Aorta (tissue), 5 donors: ENCODE results near the gene FBXL16. TPM values are rescaled to one million over a fixed set of nuclear protein-coding genes. Genes with fewer than 3 reads are reported as not detected.
"Not testable (repeated sequence)": the region's sequence is repeated elsewhere in the genome, so short reads cannot be mapped to it uniquely, and the experiment has no call there.

ENCODE experiments used
- ATAC-seq: fragments of 200-7000 bp; cut with Tn5 transposase; one replicate; pipeline ENCODE4 v1.9.1; 2022; ENCODE audit warnings: moderate library complexity; ENCODE audit not compliant: low FRiP score
- DNase-seq, 2 donors: peaks; one replicate each; pipeline ENCODE4 v3.0.0-alpha.2; 2020
- H3K27ac ChIP-seq, 2 donors: one replicate each; pipeline ENCODE4 v1.5.1; 2013; ENCODE audit warnings: low read length in 2 of 2, mild to moderate bottlenecking in 2 of 2, moderate library complexity in 2 of 2, control low read depth in 1 of 2, inconsistent platforms in 1 of 2, low read depth in 1 of 2
- H3K27me3 ChIP-seq, 2 donors: one replicate each; pipeline ENCODE4 v1.6.1; 2013; ENCODE audit warnings: control low read depth in 1 of 2, low read length in 1 of 2, mild to moderate bottlenecking in 1 of 2, moderate library complexity in 1 of 2; ENCODE audit not compliant: insufficient read depth in 2 of 2, control insufficient read depth in 1 of 2
- H3K36me3 ChIP-seq, 2 donors: one replicate each; pipeline ENCODE4 v1.6.1; 2013; ENCODE audit warnings: control low read depth in 1 of 2, low read length in 1 of 2, mild to moderate bottlenecking in 1 of 2; ENCODE audit not compliant: insufficient read depth in 2 of 2, control insufficient read depth in 1 of 2
- H3K4me1 ChIP-seq, 2 donors: one replicate each; pipeline ENCODE4 v1.6.1; 2013; ENCODE audit warnings: low read length in 2 of 2, control low read depth in 1 of 2, mild to moderate bottlenecking in 1 of 2, moderate library complexity in 1 of 2; ENCODE audit not compliant: insufficient read depth in 2 of 2, control insufficient read depth in 1 of 2
- H3K4me3 ChIP-seq, 2 donors: one replicate each; pipeline ENCODE4 v1.5.1; 2013; ENCODE audit warnings: low read length in 2 of 2, control low read depth in 1 of 2, mild to moderate bottlenecking in 1 of 2
- H3K9me3 ChIP-seq: one replicate; pipeline ENCODE4 v1.6.1; 2013; ENCODE audit warnings: mild to moderate bottlenecking, low read length; ENCODE audit not compliant: control insufficient read depth
- WGBS, 2 donors: extraction: QIAGEN DNeasy Blood & Tissue Kit; methylation state at CpG; one replicate each; pipeline ENCODE4 v1.1.7; 2013; 5-methylcytosine and 5-hydroxymethylcytosine counted together
- intact Hi-C, 2 donors: fragments of 100-400 bp; cut with DNase I; formaldehyde crosslinking; loops; one replicate each; pipeline versions ENCODE4 v1.14.2 to v1.15.0; 2022
- long read RNA-seq, 2 donors: library from polyadenylated mRNA; unstranded; transcript quantifications; one replicate each; pipeline ENCODE4 v2.0.0, GENCODE V29; 2020 to 2021
- polyA plus RNA-seq, 2 donors: library from polyadenylated mRNA; stranded (reverse); fragments of 200-250 nt; gene quantifications; one replicate each; pipeline ENCODE4 v1.2.3, GENCODE V29; 2013
- total RNA-seq, 2 donors: library from RNA; stranded (reverse); fragmentation: NEBNext Ultra II Directional; extraction: Animal tissue kit (Norgen Biotek cat#: 25700); gene quantifications; one replicate each; pipeline ENCODE4 v1.2.1, GENCODE V29; 2021
- donor health status: healthy with polysubstance abuse.
- donor health status: Bipolar disorder and iron deficiency.
- donor health status: DM: no; HTN: no; CAD: no.
- donor health status: DM: no; HTN: no; CAD: no.
- donor health status: DM: yes; HTN: yes; CAD: no.

The FBXL16 gene, protein sequence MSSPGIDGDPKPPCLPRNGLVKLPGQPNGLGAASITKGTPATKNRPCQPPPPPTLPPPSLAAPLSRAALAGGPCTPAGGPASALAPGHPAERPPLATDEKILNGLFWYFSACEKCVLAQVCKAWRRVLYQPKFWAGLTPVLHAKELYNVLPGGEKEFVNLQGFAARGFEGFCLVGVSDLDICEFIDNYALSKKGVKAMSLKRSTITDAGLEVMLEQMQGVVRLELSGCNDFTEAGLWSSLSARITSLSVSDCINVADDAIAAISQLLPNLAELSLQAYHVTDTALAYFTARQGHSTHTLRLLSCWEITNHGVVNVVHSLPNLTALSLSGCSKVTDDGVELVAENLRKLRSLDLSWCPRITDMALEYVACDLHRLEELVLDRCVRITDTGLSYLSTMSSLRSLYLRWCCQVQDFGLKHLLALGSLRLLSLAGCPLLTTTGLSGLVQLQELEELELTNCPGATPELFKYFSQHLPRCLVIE
- total RNA-seq (under 1 TPM; 0.16 to 0.18 TPM), polyA plus RNA-seq (not detected)
- long read RNA-seq, donor 1, result 0 reads
- long read RNA-seq, donor 2, partial matches to known transcripts, result 0 of 1 reads
- long read RNA-seq, donor 2, other reads (novel, unspliced or antisense), result 1 of 1 reads

DNA sequence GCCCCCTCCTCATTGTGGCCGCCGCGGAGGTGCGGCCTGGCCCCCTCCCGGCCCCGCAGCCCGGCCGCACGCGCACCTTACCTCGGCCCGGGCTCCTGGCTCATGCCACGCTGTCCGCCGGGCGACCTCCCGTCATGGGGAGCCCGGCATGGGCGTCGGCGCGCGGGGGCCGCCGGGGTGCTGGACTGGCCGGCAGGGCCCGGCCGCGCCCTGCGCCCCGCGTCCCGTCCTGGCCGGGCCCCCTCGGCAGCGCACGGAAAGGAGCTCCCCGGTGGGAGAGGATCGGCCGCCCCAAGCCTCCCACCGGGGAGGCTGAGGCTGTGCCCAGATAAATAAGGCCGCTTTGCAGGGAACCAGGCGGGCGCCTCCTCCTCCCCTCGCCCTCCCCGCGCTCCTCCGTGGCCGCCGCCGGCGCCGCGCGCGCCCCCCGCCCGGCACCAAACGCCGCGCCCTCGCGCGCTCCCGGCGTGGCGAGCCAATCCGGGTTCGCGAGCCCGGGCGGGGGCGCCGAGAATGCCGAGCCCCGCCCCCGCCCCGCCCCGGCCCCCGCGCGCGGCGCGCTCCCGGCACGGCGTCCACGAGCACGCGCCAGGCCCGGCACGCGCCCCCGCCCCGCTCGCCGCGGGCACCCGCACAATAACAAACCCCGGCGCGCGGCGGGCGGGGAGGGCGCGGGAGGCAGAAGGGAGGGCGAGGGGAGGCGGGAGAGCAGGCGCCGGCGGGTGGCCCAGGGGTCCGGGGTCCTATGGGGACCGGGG lies at the start of gene FBXL16:
Gene FBXL16, minus strand, starts transcription at position 371 of the 758 bp plus-strand sequence. CDS start 8,396 bp downstream, outside the sequence.
- Histone ChIP-seq H3K27me3 (no peaks in the 10 kb centered on the region), H3K36me3 (no peaks in the 10 kb centered on the region), H3K27ac (no peak within 1 kb of the TSS), H3K9me3 (no peaks in the 10 kb centered on the region), H3K4me3 (no peak within 1 kb of the TSS), H3K4me1 (no peaks in the 10 kb centered on the region)
- DNase-seq (no peak), ATAC-seq (no peak)
- intact Hi-C loops, result no loop called here
- WGBS, 2 donors, result 0 to 1% methylated on average over 49 to 115 of the region's 115 CpGs

DNA sequence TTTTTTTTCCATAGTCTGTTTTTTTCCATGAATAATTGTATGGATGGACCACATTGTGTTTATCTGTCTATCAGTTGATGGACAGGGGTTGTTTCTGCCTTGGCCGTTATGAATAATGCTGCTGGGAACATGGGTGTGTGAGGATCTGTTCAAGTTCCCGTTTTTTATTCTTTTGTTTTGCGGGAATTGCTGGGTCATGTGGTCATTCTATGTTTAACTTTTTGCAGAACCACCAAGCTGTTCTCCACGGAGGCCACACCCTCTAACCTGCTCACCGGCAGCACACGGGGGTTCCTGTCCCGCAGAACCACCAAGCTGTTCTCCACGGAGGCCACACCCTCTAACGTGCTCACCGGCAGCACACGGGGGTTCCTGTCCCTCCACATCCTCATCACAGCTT lies 49.1 kb upstream of the FBXL16 start:
- H3K36me3 ChIP-seq, result no peaks in the 10 kb centered on the region
- H3K27ac ChIP-seq, result no peak overlapping the region
- no peaks in the 10 kb centered on the region for H3K4me1 ChIP-seq
- no peaks in the 10 kb centered on the region for H3K27me3 ChIP-seq
- ATAC-seq (no peak), DNase-seq (no peak)
- H3K4me3 ChIP-seq, result no peak overlapping the region
- intact Hi-C loops, result no loop called here
- no peaks in the 10 kb centered on the region for H3K9me3 ChIP-seq
- WGBS, 2 donors, result 59 to 64% methylated on average over 11 of the region's 11 CpGs

- ATAC-seq, H3K9me3 ChIP-seq, H3K27ac ChIP-seq, intact Hi-C loops, DNase-seq, H3K4me1 ChIP-seq, H3K27me3 ChIP-seq, H3K36me3 ChIP-seq, H3K4me3 ChIP-seq: not testable (repeated sequence)
- WGBS, 2 donors, result 90 to 93% methylated on average over 11 of the region's 11 CpGs
Measured at GRCh38 chr16:754121-754607, 48.6 kb upstream of the FBXL16 start.

GRCh38 chr16:752007-752312 lies 46.4 kb upstream of the FBXL16 start:
- no peaks in the 10 kb centered on the region for H3K27me3 ChIP-seq
- H3K36me3 ChIP-seq, result no peaks in the 10 kb centered on the region
- no peaks in the 10 kb centered on the region for H3K9me3 ChIP-seq
- 24% methylated on average over 10 of the region's 10 CpGs for WGBS, 2 donors
- H3K27ac ChIP-seq, result no peak overlapping the region
- no peak overlapping the region for H3K4me3 ChIP-seq
- ATAC-seq (no peak), DNase-seq (no peak)
- H3K4me1 ChIP-seq, result no peaks in the 10 kb centered on the region
- intact Hi-C loops, result no loop called here

GRCh38 chr16:751152-752006 lies 45.8 kb upstream of the FBXL16 start:
- Histone ChIP-seq H3K4me3 (no peak overlapping the region), H3K9me3 (no peaks in the 10 kb centered on the region), H3K4me1 (no peaks in the 10 kb centered on the region), H3K27me3 (no peaks in the 10 kb centered on the region), H3K36me3 (no peaks in the 10 kb centered on the region), H3K27ac (no peak overlapping the region)
- intact Hi-C loops, result no loop called here
- DNase-seq (no peak), ATAC-seq (peak; percentile 54)
- 40 to 47% methylated on average over 39 of the region's 39 CpGs for WGBS, 2 donors

- H3K4me3 ChIP-seq, result no peak overlapping the region
- no peaks in the 10 kb centered on the region for H3K36me3 ChIP-seq
- DNase-seq, result no peak
- H3K9me3 ChIP-seq, result no peaks in the 10 kb centered on the region
- H3K27ac ChIP-seq, result no peak overlapping the region
- 71 to 72% methylated on average over 9 of the region's 9 CpGs for WGBS, 2 donors
- intact Hi-C loops, result no loop called here
- no peaks in the 10 kb centered on the region for H3K4me1 ChIP-seq
- no peak for ATAC-seq
- no peaks in the 10 kb centered on the region for H3K27me3 ChIP-seq
Measured at GRCh38 chr16:750485-750884, 44.9 kb upstream of the FBXL16 start.

GRCh38 chr16:749010-749409 lies 43.4 kb upstream of the FBXL16 start:
- H3K4me1 ChIP-seq, result no peaks in the 10 kb centered on the region
- DNase-seq (no peak), ATAC-seq (no peak)
- no peaks in the 10 kb centered on the region for H3K36me3 ChIP-seq
- no peaks in the 10 kb centered on the region for H3K27me3 ChIP-seq
- intact Hi-C loops, result no loop called here
- no peaks in the 10 kb centered on the region for H3K9me3 ChIP-seq
- H3K27ac ChIP-seq, result no peak overlapping the region
- WGBS, 2 donors, result 51 to 61% methylated on average over 6 of the region's 6 CpGs
- no peak overlapping the region for H3K4me3 ChIP-seq

- no peak for DNase-seq
- H3K9me3 ChIP-seq, result no peaks in the 10 kb centered on the region
- H3K36me3 ChIP-seq, result no peaks in the 10 kb centered on the region
- no peaks in the 10 kb centered on the region for H3K4me1 ChIP-seq
- no peak overlapping the region for H3K4me3 ChIP-seq
- no peak overlapping the region for H3K27ac ChIP-seq
- no peaks in the 10 kb centered on the region for H3K27me3 ChIP-seq
- intact Hi-C loops, result no loop called here
- ATAC-seq, result no peak
- 88 to 89% methylated on average over 38 to 39 of the region's 39 CpGs for WGBS, 2 donors
Measured at GRCh38 chr16:747978-748746, 42.6 kb upstream of the FBXL16 start.
